GM13976 (cell line): ENCODE data around the gene CCER1.

Experiments
- DNase-seq: peaks from one replicate; pipeline ENCODE4 v3.0.0; 2012; ENCODE audit warnings: low spot score
- CTCF ChIP-seq: IDR thresholded peaks from 2 replicates; pipeline ENCODE4 v1.5.1; 2012; ENCODE audit warnings: borderline replicate concordance, mild to moderate bottlenecking; ENCODE audit not compliant: insufficient read depth; ENCODE audit errors: extremely low read depth, missing control alignments, control extremely low read depth
- in situ Hi-C: fragments of 300-500 bp; cut with MboI; formaldehyde crosslinking; loops from one replicate; pipeline ENCODE4 v1.12.0; 2022; ENCODE audit warnings: low sequenced_read_pairs, mixed read lengths, inconsistent platforms; ENCODE audit not compliant: unreplicated experiment

Gene CCER1

DNA sequence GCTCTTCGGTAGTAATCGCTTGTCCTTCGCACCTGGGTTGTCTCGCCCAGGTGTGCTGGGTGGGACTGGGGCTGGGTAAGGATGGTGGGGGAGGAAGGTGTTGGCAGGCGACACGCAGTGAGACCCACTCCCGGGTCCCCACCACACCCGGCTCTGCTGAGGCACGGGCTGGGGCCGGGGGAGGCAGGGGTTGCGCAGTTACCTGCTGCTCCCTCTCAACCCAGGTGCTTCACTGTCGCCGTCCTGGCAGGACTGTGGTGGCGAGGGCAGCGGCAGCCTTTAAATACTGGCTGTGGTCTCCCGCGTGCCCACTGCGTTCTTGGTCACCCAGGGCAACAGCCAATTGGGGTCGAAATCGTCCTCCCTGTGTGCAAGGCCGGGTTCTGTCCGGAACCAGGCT is at the start of gene CCER1:
Gene CCER1 (minus strand): TSS at position 256 of the 400 bp plus-strand sequence. CDS start 434 bp downstream, outside the sequence.
- DNase-seq: no peak
- TF ChIP-seq CTCF: no peak
- in situ Hi-C loops: loop anchor here (25.0 kb wide), 1 partner anchor 357 kb away; no protein-coding TSS in a partner anchor

DNA sequence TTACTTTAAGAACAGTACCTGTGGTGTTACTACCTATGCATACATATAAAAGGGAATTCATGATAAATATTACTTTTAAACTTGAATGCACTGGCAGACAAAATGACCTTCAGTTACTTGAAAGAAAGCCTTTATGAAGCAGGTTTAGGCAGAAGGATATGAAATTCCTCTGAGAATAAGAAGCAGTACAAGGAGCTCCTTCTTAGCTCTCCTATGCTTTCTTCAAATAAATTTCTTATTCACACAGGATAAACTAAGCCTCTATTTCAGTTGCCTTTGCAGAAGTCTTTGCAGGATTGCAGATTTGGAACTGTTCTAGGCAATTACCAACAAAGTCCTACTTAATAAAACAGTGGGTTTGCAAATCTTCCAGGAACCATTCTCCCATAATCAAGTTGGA is 48.8 kb upstream of the CCER1 start:
- in situ Hi-C loops: no loop called here
- DNase-seq: no peak
- no peak for TF ChIP-seq CTCF

- no peak for TF ChIP-seq CTCF
- in situ Hi-C loops: no loop called here
- DNase-seq: no peak
Observed at GRCh38 chr12:91001306-91001705, 46.3 kb upstream of the CCER1 start.

DNA sequence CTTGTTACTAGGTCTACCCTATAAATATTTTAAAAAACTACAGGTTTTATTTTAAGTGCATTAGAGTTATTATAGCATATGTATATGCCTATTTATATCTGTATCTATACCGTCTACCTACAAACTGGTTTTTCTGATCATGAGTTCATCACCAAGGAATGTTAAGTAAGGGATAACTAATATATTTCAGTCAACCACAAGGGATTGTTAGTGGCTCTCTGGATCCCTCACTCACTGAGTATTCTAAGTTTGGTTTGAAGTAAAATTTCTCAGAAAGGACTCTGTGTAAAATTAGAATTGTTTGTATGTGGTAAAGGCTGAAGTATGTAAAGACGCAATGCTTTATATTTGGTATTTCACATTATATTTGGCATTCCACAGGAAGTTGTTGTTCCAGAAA is 45.0 kb upstream of the CCER1 start:
- in situ Hi-C loops: no loop called here
- no peak for DNase-seq
- no peak for TF ChIP-seq CTCF

GRCh38 chr12:90999527-90999926 is 44.6 kb upstream of the CCER1 start:
- DNase-seq: no peak
- TF ChIP-seq CTCF: no peak
- in situ Hi-C loops: no loop called here

GRCh38 chr12:90995010-90995409 is 40.0 kb upstream of the CCER1 start:
- DNase-seq: no peak
- in situ Hi-C loops: no loop called here
- no peak for TF ChIP-seq CTCF
